Measurements from ENCODE around the gene FCHSD2.
"Not testable (repeated sequence)": the region's sequence is repeated elsewhere in the genome, so short reads cannot be mapped to it uniquely, and the experiment has no call there.

Gene FCHSD2

GRCh38 chr11:73123892-73124291, 18.2 kb downstream of the FCHSD2 start:
- DNase-seq (ENCODE audit: low read depth, low spot score) = not testable (repeated sequence)

- no peak for DNase-seq (ENCODE audit: low read depth, low spot score)
Observed at GRCh38 chr11:73121692-73122091, 20.4 kb downstream of the FCHSD2 start.

GRCh38 chr11:73117071-73117470, 25.0 kb downstream of the FCHSD2 start:
- no peak for DNase-seq (ENCODE audit: low read depth, low spot score)

GRCh38 chr11:73116636-73117035, 25.5 kb downstream of the FCHSD2 start:
- no peak for DNase-seq (ENCODE audit: low read depth, low spot score)

- no peak for DNase-seq (ENCODE audit: low read depth, low spot score)
Observed at GRCh38 chr11:73114835-73115220, 27.3 kb downstream of the FCHSD2 start.

- no peak for DNase-seq (ENCODE audit: low read depth, low spot score)
Observed at GRCh38 chr11:73114110-73114834, 27.8 kb downstream of the FCHSD2 start.

GRCh38 chr11:73113426-73113825, 28.7 kb downstream of the FCHSD2 start:
- no peak for DNase-seq (ENCODE audit: low read depth, low spot score)

GRCh38 chr11:73107597-73107996, 34.5 kb downstream of the FCHSD2 start:
- DNase-seq (ENCODE audit: low read depth, low spot score) = no peak

- no peak for DNase-seq (ENCODE audit: low read depth, low spot score)
Observed at GRCh38 chr11:73106347-73106746, 35.8 kb downstream of the FCHSD2 start.

GRCh38 chr11:73100578-73100977, 41.5 kb downstream of the FCHSD2 start:
- DNase-seq (ENCODE audit: low read depth, low spot score) = no peak

- no peak for DNase-seq (ENCODE audit: low read depth, low spot score)
Observed at GRCh38 chr11:73099512-73100266, 42.4 kb downstream of the FCHSD2 start.

GRCh38 chr11:73095613-73096012, 46.5 kb downstream of the FCHSD2 start:
- DNase-seq (ENCODE audit: low read depth, low spot score) = no peak

GRCh38 chr11:73091521-73092305, 50.4 kb downstream of the FCHSD2 start:
- no peak for DNase-seq (ENCODE audit: low read depth, low spot score)

- DNase-seq (ENCODE audit: low read depth, low spot score) = no peak
Observed at GRCh38 chr11:73087730-73088129, 54.4 kb downstream of the FCHSD2 start.

- no peak for DNase-seq (ENCODE audit: low read depth, low spot score)
Observed at GRCh38 chr11:73085189-73085875, 56.8 kb downstream of the FCHSD2 start.

- no peak for DNase-seq (ENCODE audit: low read depth, low spot score)
Observed at GRCh38 chr11:73078631-73079030, 63.5 kb downstream of the FCHSD2 start.

- DNase-seq (ENCODE audit: low read depth, low spot score) = no peak
Observed at GRCh38 chr11:73077454-73077853, 64.7 kb downstream of the FCHSD2 start.

- DNase-seq (ENCODE audit: low read depth, low spot score) = no peak
Observed at GRCh38 chr11:73074319-73074718, 67.8 kb downstream of the FCHSD2 start.

- DNase-seq (ENCODE audit: low read depth, low spot score) = no peak
Observed at GRCh38 chr11:73072935-73073481, 69.1 kb downstream of the FCHSD2 start.

GRCh38 chr11:73070653-73071052, 71.5 kb downstream of the FCHSD2 start:
- DNase-seq (ENCODE audit: low read depth, low spot score) = no peak

GRCh38 chr11:73061857-73062424, 80.2 kb downstream of the FCHSD2 start:
- DNase-seq (ENCODE audit: low read depth, low spot score) = not testable (repeated sequence)
